ENCODE measurements around the gene FARS2. TPM values are rescaled to one million over a fixed set of nuclear protein-coding genes. Genes with fewer than 3 reads are reported as not detected.

Gene FARS2
- polyA plus RNA-seq, 3 donors: 12.2 to 21.6 (median 17.7) TPM

DNA sequence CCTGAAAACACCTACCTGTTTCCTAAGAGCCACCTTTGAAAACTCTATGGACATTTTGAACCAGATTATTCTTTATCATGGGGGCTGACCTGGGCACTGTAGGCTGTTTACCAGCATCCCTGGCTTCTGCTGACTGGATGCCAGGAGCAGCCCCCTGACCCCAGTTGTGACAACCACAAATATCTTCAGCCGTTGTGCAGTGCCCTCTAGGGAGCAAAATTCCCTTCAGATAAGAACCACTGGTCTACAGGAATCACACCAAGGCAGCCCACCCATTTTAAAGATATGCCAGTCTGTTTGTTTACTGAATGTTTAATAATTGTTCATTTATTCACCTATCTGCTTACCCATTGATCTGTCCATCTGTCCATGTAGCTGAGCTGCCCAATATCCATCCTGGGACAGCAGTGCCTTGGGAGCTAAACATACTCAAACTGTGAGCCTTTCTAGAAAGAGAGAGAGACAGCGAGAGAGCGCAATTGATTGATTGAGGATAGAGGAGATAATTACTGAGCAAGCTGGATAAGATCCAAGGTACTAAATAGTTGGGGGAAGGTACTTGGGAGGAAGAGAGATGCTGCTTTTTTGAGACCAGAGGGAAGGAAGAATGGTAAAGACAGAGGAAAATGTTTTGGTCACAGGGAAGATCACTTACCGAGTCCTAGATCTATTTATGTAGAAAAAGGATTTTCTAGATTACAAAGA, 468.7 kb downstream of the FARS2 start:
- no peak overlapping the region for H3K9ac ChIP-seq (ENCODE audit: insufficient read depth, low read length, poor library complexity, severe bottlenecking)
- H3K27me3 Mint-ChIP-seq (ENCODE audit: low read depth in 3 of 3): peaks cover 0 to 3% (median 2%) of the 10 kb centered on the region in 3 donors
- no peak overlapping the region for H2AFZ ChIP-seq (ENCODE audit: insufficient read depth, low read depth, low read length, poor library complexity, severe bottlenecking)
- H3K4me2 ChIP-seq (replicated peaks; ENCODE audit: extremely low read depth, low read length, poor library complexity, severe bottlenecking): no peak overlapping the region
- H3K4me3 Mint-ChIP-seq: no peak overlapping the region
- no peaks in the 10 kb centered on the region for H3K36me3 ChIP-seq (replicated peaks in 1 of 2; ENCODE audit: control insufficient read depth in 1 of 2, insufficient read depth in 2 of 2, low read length in 2 of 2)
- H3K27ac Mint-ChIP-seq: no peak overlapping the region
- no peak for DNase-seq
- no peaks in the 10 kb centered on the region for H4K20me1 ChIP-seq (ENCODE audit: insufficient read depth, low read length)
- H3K27ac ChIP-seq (ENCODE audit: low read depth in 1 of 2, low read length in 2 of 2): no peak overlapping the region
- H3K4me1 ChIP-seq (ENCODE audit: control insufficient read depth in 1 of 2, insufficient read depth in 2 of 2, low read length in 2 of 2): peaks cover 3 to 5% of the 10 kb centered on the region in 2 donors
- H3K9me3 ChIP-seq (replicated peaks in 1 of 2; ENCODE audit: control insufficient read depth in 1 of 2, insufficient read depth in 1 of 2, low read length in 2 of 2): no peaks in the 10 kb centered on the region
- intact Hi-C loops (cut with micrococcal nuclease): loop anchor here in 1 of 2 donors (10.0 kb wide), 1 partner anchor 55 kb away; no protein-coding TSS in a partner anchor
- peaks cover 0 to 5% (median 0%) of the 10 kb centered on the region in 7 donors for H3K9me3 Mint-ChIP-seq
- peaks cover 24% of the 10 kb centered on the region for H3K4me1 Mint-ChIP-seq
- 94% methylated on average over 2 of the region's 4 CpGs for WGBS (ENCODE audit: insufficient coverage)
- H3K27me3 ChIP-seq (ENCODE audit: control insufficient read depth in 2 of 2, insufficient read depth in 2 of 2, low read length in 2 of 2): no peaks in the 10 kb centered on the region
- no peak overlapping the region for H3K4me3 ChIP-seq (replicated peaks in 1 of 3; ENCODE audit: low read depth in 2 of 3, low read length in 3 of 3)
- H3K79me2 ChIP-seq (ENCODE audit: insufficient read depth, low read length): no peaks in the 10 kb centered on the region
- TF ChIP-seq, protein P1, sequence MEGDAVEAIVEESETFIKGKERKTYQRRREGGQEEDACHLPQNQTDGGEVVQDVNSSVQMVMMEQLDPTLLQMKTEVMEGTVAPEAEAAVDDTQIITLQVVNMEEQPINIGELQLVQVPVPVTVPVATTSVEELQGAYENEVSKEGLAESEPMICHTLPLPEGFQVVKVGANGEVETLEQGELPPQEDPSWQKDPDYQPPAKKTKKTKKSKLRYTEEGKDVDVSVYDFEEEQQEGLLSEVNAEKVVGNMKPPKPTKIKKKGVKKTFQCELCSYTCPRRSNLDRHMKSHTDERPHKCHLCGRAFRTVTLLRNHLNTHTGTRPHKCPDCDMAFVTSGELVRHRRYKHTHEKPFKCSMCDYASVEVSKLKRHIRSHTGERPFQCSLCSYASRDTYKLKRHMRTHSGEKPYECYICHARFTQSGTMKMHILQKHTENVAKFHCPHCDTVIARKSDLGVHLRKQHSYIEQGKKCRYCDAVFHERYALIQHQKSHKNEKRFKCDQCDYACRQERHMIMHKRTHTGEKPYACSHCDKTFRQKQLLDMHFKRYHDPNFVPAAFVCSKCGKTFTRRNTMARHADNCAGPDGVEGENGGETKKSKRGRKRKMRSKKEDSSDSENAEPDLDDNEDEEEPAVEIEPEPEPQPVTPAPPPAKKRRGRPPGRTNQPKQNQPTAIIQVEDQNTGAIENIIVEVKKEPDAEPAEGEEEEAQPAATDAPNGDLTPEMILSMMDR (IDR thresholded peaks at IDR 0.05): no peak
- H3K36me3 Mint-ChIP-seq: peaks cover 3 to 5% of the 10 kb centered on the region in 2 donors

DNA sequence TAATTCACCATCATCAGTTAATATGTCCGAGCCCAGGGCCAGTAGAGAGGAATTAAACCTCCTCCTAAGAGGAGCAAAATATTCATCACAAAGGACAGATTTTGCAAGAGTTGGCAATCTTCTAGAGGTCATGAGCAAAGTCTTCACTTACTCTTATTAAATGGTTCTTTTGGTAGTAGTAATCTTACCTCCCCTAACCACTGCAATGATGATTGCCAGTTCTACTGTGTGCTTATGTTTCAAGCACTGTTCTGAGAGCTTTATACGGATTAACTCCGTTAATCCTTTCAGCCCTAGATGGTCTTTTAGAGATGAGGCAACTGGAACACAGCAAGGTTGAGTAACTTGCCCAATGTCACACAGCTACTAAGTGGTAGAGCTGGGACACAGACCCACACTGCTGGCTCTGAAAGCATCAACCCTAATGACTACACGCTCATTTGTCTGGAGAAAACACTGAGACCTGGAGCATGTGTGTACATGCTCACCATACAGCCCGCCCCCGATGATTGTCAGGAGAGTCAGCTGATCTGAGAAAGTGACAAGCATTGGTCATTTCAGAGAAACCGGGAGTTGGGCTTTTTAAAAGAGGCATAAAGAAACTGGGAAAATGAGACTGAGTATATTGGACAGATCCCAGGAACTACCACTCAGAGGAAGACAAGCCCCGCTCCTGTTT, 469.4 kb downstream of the FARS2 start:
- no peak overlapping the region for H3K9ac ChIP-seq (ENCODE audit: insufficient read depth, low read length, poor library complexity, severe bottlenecking)
- H3K4me1 ChIP-seq (ENCODE audit: control insufficient read depth in 1 of 2, insufficient read depth in 2 of 2, low read length in 2 of 2): no peaks in the 10 kb centered on the region
- Mint-ChIP-seq H3K4me1 (peaks cover 19% of the 10 kb centered on the region), H3K4me3 (no peak overlapping the region), H3K27ac (no peak overlapping the region), H3K9me3 (peaks cover 0 to 5% (median 0%) of the 10 kb centered on the region in 7 donors), H3K36me3 (peaks cover 0 to 5% of the 10 kb centered on the region in 2 donors), H3K27me3 (ENCODE audit: low read depth in 3 of 3) (peaks cover 0 to 3% (median 2%) of the 10 kb centered on the region in 3 donors)
- H3K79me2 ChIP-seq (ENCODE audit: insufficient read depth, low read length): no peaks in the 10 kb centered on the region
- no peak overlapping the region for H3K27ac ChIP-seq (ENCODE audit: low read depth in 1 of 2, low read length in 2 of 2)
- intact Hi-C loops (cut with micrococcal nuclease): no loop called here
- H4K20me1 ChIP-seq (ENCODE audit: insufficient read depth, low read length): no peaks in the 10 kb centered on the region
- WGBS (ENCODE audit: insufficient coverage): 97% methylated on average over 4 of the region's 8 CpGs
- no peak overlapping the region for H3K4me2 ChIP-seq (replicated peaks; ENCODE audit: extremely low read depth, low read length, poor library complexity, severe bottlenecking)
- H3K36me3 ChIP-seq (replicated peaks in 1 of 2; ENCODE audit: control insufficient read depth in 1 of 2, insufficient read depth in 2 of 2, low read length in 2 of 2): no peaks in the 10 kb centered on the region
- H3K27me3 ChIP-seq (ENCODE audit: control insufficient read depth in 2 of 2, insufficient read depth in 2 of 2, low read length in 2 of 2): no peaks in the 10 kb centered on the region
- TF ChIP-seq, protein P1 (IDR thresholded peaks at IDR 0.05): no peak
- no peaks in the 10 kb centered on the region for H3K9me3 ChIP-seq (replicated peaks in 1 of 2; ENCODE audit: control insufficient read depth in 1 of 2, insufficient read depth in 1 of 2, low read length in 2 of 2)
- DNase-seq: no peak
- no peak overlapping the region for H3K4me3 ChIP-seq (replicated peaks in 1 of 3; ENCODE audit: low read depth in 2 of 3, low read length in 3 of 3)
- H2AFZ ChIP-seq (ENCODE audit: insufficient read depth, low read depth, low read length, poor library complexity, severe bottlenecking): no peak overlapping the region

Measured in CD14-positive monocyte (primary cell).